ENCODE measurements around the gene XAGE3.
"Not testable (repeated sequence)": the region's sequence is repeated elsewhere in the genome, so short reads cannot be mapped to it uniquely, and the experiment has no call there.

GRCh38 chrX:52909313-52909969 lies 41.6 kb upstream of the XAGE3 start:
- TF ChIP-seq, protein P1, sequence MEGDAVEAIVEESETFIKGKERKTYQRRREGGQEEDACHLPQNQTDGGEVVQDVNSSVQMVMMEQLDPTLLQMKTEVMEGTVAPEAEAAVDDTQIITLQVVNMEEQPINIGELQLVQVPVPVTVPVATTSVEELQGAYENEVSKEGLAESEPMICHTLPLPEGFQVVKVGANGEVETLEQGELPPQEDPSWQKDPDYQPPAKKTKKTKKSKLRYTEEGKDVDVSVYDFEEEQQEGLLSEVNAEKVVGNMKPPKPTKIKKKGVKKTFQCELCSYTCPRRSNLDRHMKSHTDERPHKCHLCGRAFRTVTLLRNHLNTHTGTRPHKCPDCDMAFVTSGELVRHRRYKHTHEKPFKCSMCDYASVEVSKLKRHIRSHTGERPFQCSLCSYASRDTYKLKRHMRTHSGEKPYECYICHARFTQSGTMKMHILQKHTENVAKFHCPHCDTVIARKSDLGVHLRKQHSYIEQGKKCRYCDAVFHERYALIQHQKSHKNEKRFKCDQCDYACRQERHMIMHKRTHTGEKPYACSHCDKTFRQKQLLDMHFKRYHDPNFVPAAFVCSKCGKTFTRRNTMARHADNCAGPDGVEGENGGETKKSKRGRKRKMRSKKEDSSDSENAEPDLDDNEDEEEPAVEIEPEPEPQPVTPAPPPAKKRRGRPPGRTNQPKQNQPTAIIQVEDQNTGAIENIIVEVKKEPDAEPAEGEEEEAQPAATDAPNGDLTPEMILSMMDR (IDR thresholded peaks at IDR 0.05): not testable (repeated sequence)
- not testable (repeated sequence) for TF ChIP-seq POLR2A (IDR thresholded peaks at IDR 0.05)

Measured in Peyer's patch (tissue), 4 donors.